ENCODE data around the gene FXYD2. TPM values are rescaled to one million over a fixed set of nuclear protein-coding genes. Genes with fewer than 3 reads are reported as not detected.

Gene FXYD2
- total RNA-seq, 2 experiments from 2014 or later: 1.7 to 2.1 TPM

- Mint-ChIP-seq H3K9me3 (no peaks in the 10 kb centered on the region), H3K36me3 (ENCODE audit: low read depth) (no peaks in the 10 kb centered on the region), H3K27ac (peak overlapping the region; percentile 83), H3K4me1 (ENCODE audit: low read depth) (peaks cover 64% of the 10 kb centered on the region), H3K4me3 (peak overlapping the region; percentile 42), H3K27me3 (no peaks in the 10 kb centered on the region)
- no peaks in the 10 kb centered on the region for H3K9me3 ChIP-seq (ENCODE audit: control insufficient read depth in 1 of 2, insufficient read depth in 1 of 2, low read length in 2 of 2)
- intact Hi-C loops (cut with DNase I, micrococcal nuclease): no loop called here
- no peak for TF ChIP-seq CTCF (IDR thresholded peaks at IDR 0.05)
- peak in 7 of 14 experiments; percentile 32 to 72 (median 64) for DNase-seq
- H3K4me1 ChIP-seq (ENCODE audit: insufficient read depth, low read length): peaks cover 66% of the 10 kb centered on the region
- ChIA-PET POLR2A (interaction anchor here (0.8 to 1.6 kb wide), 10 partner anchors 11 to 226 kb away, joined by 3 to 9 read pairs (median 4); partner anchors contain the start of gene IL10RA), CTCF (interaction anchor here (0.8 to 4.5 kb wide), 5 partner anchors 11 to 402 kb away, joined by 3 to 18 read pairs (median 8); no protein-coding TSS in a partner anchor)
- no peaks in the 10 kb centered on the region for H3K27me3 ChIP-seq (ENCODE audit: control insufficient read depth in 1 of 2, insufficient read depth in 2 of 2, low read length in 2 of 2)
- no peak overlapping the region for H3K4me3 ChIP-seq (ENCODE audit: low read length)
- ATAC-seq (ENCODE audit: poor library complexity): peak; percentile 54
- H3K36me3 ChIP-seq (ENCODE audit: insufficient read depth, low read length): no peaks in the 10 kb centered on the region
- H3K27ac ChIP-seq (ENCODE audit: low read depth in 1 of 2, low read length in 2 of 2): no peak overlapping the region
Measured at GRCh38 chr11:117827521-117828511, 3.3 kb upstream of the FXYD2 start.

DNA sequence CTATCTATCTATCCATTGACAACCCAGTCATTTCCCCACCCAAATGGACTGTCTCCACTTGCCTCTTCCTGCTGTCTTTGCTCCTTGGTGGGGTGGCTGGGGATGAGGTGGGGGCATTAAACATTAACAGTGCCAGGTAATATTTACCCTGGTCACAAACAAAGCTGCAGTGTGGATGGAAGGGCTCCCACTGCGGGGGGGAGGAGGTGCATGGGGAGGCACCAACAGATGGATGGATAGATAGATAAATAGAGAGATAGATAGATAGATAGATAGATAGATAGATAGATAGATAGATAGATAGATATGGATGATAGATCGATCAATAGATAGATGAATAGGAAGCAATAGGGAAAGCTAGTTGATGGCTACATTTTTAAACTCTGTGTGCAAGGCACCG is 2.3 kb upstream of the FXYD2 start:
- CTCF ChIA-PET: interaction anchor here (2.4 to 4.5 kb wide), 2 partner anchors 10 to 226 kb away, joined by 8 to 18 read pairs; no protein-coding TSS in a partner anchor
- no peaks in the 10 kb centered on the region for H3K9me3 ChIP-seq (ENCODE audit: control insufficient read depth in 1 of 2, insufficient read depth in 1 of 2, low read length in 2 of 2)
- no peak for TF ChIP-seq CTCF (IDR thresholded peaks at IDR 0.05)
- Mint-ChIP-seq H3K27me3 (no peaks in the 10 kb centered on the region), H3K36me3 (ENCODE audit: low read depth) (no peaks in the 10 kb centered on the region), H3K27ac (no peak overlapping the region), H3K4me1 (ENCODE audit: low read depth) (peaks cover 70% of the 10 kb centered on the region), H3K4me3 (no peak overlapping the region), H3K9me3 (no peaks in the 10 kb centered on the region)
- H3K27ac ChIP-seq (ENCODE audit: low read depth in 1 of 2, low read length in 2 of 2): no peak overlapping the region
- no peaks in the 10 kb centered on the region for H3K27me3 ChIP-seq (ENCODE audit: control insufficient read depth in 1 of 2, insufficient read depth in 2 of 2, low read length in 2 of 2)
- intact Hi-C loops (cut with DNase I, micrococcal nuclease): no loop called here
- POLR2A ChIA-PET: interaction anchor here (1.0 to 1.2 kb wide), 2 partner anchors 124 to 226 kb away, joined by 3 to 4 read pairs; no protein-coding TSS in a partner anchor
- H3K4me1 ChIP-seq (ENCODE audit: insufficient read depth, low read length): peaks cover 75% of the 10 kb centered on the region
- DNase-seq: no peak
- H3K4me3 ChIP-seq (ENCODE audit: low read length): no peak overlapping the region
- no peak for ATAC-seq (ENCODE audit: poor library complexity)
- no peaks in the 10 kb centered on the region for H3K36me3 ChIP-seq (ENCODE audit: insufficient read depth, low read length)

DNA sequence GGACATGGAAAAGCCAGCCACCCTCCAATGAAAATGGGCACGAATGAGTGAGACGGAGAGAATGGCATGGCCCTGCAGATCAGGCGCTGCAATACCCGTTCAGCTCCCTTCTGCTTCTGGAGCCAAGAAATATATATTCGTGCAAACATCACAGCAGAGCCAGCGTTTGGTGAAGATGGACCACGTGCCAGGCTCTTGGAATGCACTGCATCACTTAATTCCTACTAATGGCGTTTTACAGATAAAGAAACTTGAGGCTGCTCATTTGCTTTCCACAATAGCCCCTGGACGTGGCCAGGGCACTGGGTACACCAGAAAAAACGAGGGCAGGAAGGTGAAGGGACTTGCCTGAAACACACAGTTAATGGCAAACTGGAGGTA is 1.6 kb upstream of the FXYD2 start:
- no peak overlapping the region for H3K27ac Mint-ChIP-seq
- DNase-seq: peak in 2 of 14 experiments; percentile 4 to 25
- H3K4me3 Mint-ChIP-seq: no peak overlapping the region
- no peak overlapping the region for H3K27ac ChIP-seq (ENCODE audit: low read depth in 1 of 2, low read length in 2 of 2)
- no peak for TF ChIP-seq CTCF (IDR thresholded peaks at IDR 0.05)
- ChIA-PET POLR2A (interaction anchor here (1.2 kb wide), 1 partner anchor 227 kb away, joined by 3 read pairs; no protein-coding TSS in a partner anchor), CTCF (interaction anchor here (2.4 to 4.5 kb wide), 2 partner anchors 9 to 227 kb away, joined by 8 to 18 read pairs; no protein-coding TSS in a partner anchor)
- H3K4me1 Mint-ChIP-seq (ENCODE audit: low read depth): peaks cover 69% of the 10 kb centered on the region
- H3K4me3 ChIP-seq (ENCODE audit: low read length): no peak overlapping the region
- no peaks in the 10 kb centered on the region for H3K27me3 ChIP-seq (ENCODE audit: control insufficient read depth in 1 of 2, insufficient read depth in 2 of 2, low read length in 2 of 2)
- intact Hi-C loops (cut with DNase I, micrococcal nuclease): no loop called here
- no peaks in the 10 kb centered on the region for H3K9me3 ChIP-seq (ENCODE audit: control insufficient read depth in 1 of 2, insufficient read depth in 1 of 2, low read length in 2 of 2)
- no peaks in the 10 kb centered on the region for H3K36me3 Mint-ChIP-seq (ENCODE audit: low read depth)
- peaks cover 74% of the 10 kb centered on the region for H3K4me1 ChIP-seq (ENCODE audit: insufficient read depth, low read length)
- H3K27me3 Mint-ChIP-seq: no peaks in the 10 kb centered on the region
- no peaks in the 10 kb centered on the region for H3K36me3 ChIP-seq (ENCODE audit: insufficient read depth, low read length)
- ATAC-seq (ENCODE audit: poor library complexity): no peak
- H3K9me3 Mint-ChIP-seq: no peaks in the 10 kb centered on the region
